Suppressor macrophage (primary cell): Measurements from ENCODE around the gene HORMAD1.
"Not testable (repeated sequence)": the region's sequence is repeated elsewhere in the genome, so short reads cannot be mapped to it uniquely, and the experiment has no call there.

Experiments
- DNase-seq, 4 experiments: peaks; one replicate each; pipeline ENCODE4 v3.0.0-alpha.2; 2020 to 2022
- total RNA-seq, 17 experiments: gene quantifications; one replicate each; lab custom pipeline; 2026; ENCODE audit warnings: mixed read lengths in 6 of 17, inconsistent platforms in 3 of 17; lab: John Stamatoyannopoulos, UW

Gene HORMAD1
- total RNA-seq = 0.62 to 4.5 (median 2.1) reads per million in 17 experiments

GRCh38 chr1:150720703-150721102 is at the start of gene HORMAD1:
HORMAD1 (minus strand) TSS chr1:150720895; CDS start chr1:150719505, 1,390 bp downstream.
- no peak for DNase-seq

- DNase-seq = not testable (repeated sequence)
These were observed 47.0 kb upstream of the HORMAD1 start for GRCh38 chr1:150767704-150768103.

- DNase-seq = not testable (repeated sequence)
These were observed 45.2 kb upstream of the HORMAD1 start for GRCh38 chr1:150765977-150766301.

GRCh38 chr1:150765296-150765976 is 44.7 kb upstream of the HORMAD1 start, which contains the start of gene CTSS:
CTSS (minus strand) TSS chr1:150765778; CDS start chr1:150764763, 1,015 bp downstream.
- DNase-seq = peak; percentile 63 to 95 (median 79)

- DNase-seq = peak in 3 of 4 experiments; percentile 17 to 57 (median 50)
These were observed 44.0 kb upstream of the HORMAD1 start for GRCh38 chr1:150764617-150765101.

- no peak for DNase-seq
These were observed 42.3 kb upstream of the HORMAD1 start for GRCh38 chr1:150763018-150763417.

GRCh38 chr1:150762552-150762951 is 41.9 kb upstream of the HORMAD1 start:
- no peak for DNase-seq

GRCh38 chr1:150761801-150762200 is 41.1 kb upstream of the HORMAD1 start:
- peak in 2 of 4 experiments; percentile 82 to 85 for DNase-seq

- peak; percentile 41 to 82 (median 64) for DNase-seq
These were observed 39.3 kb upstream of the HORMAD1 start for GRCh38 chr1:150760013-150760412.

GRCh38 chr1:150753416-150753815 is 32.7 kb upstream of the HORMAD1 start:
- no peak for DNase-seq

GRCh38 chr1:150751443-150751842 is 30.7 kb upstream of the HORMAD1 start:
- no peak for DNase-seq

- no peak for DNase-seq
These were observed 29.1 kb upstream of the HORMAD1 start for GRCh38 chr1:150749720-150750311.

- DNase-seq = no peak
These were observed 28.4 kb upstream of the HORMAD1 start for GRCh38 chr1:150748878-150749719.

- DNase-seq = no peak
These were observed 9.5 kb upstream of the HORMAD1 start for GRCh38 chr1:150730130-150730721.

- DNase-seq = no peak
These were observed 3.6 kb upstream of the HORMAD1 start for GRCh38 chr1:150724336-150724735.

GRCh38 chr1:150720098-150720497 is 597 bp downstream of the HORMAD1 start:
- DNase-seq = no peak

- no peak for DNase-seq
These were observed 2.3 kb downstream of the HORMAD1 start for GRCh38 chr1:150718225-150718891.

- not testable (repeated sequence) for DNase-seq
These were observed 11.7 kb downstream of the HORMAD1 start for GRCh38 chr1:150709031-150709430.

- DNase-seq = no peak
These were observed 12.1 kb downstream of the HORMAD1 start for GRCh38 chr1:150708595-150708994.

- DNase-seq = no peak
These were observed 14.6 kb downstream of the HORMAD1 start for GRCh38 chr1:150706091-150706490.

- no peak for DNase-seq
These were observed 17.3 kb downstream of the HORMAD1 start for GRCh38 chr1:150703427-150703826.
